Adrenal gland (tissue), 5 donors: ENCODE measurements around the gene UBE2Q2.

ENCODE experiments used
- CTCF ChIP-seq, 6 experiments: fragments of 450-650 bp in 4 of 6; fragments of 200-600 bp in 2 of 6; sonication (generic) in 1 of 6; IDR thresholded peaks; 1 replicate in 5 of 6; 2 replicates in 1 of 6; pipeline versions ENCODE4 v1.5.1 to v1.8.0; 2016 to 2021; ENCODE audit warnings: antibody characterized with exemption in 6 of 6, mild to moderate bottlenecking in 2 of 6, moderate library complexity in 1 of 6
- POLR2A ChIP-seq, 2 donors: fragments of 450-650 bp; IDR thresholded peaks; one replicate each; pipeline ENCODE4 v1.6.1; 2017; ENCODE audit warnings: antibody characterized with exemption in 2 of 2, mild to moderate bottlenecking in 2 of 2, moderate library complexity in 1 of 2
- donor health status: DM: no; HTN: no; CAD: no.

- TF ChIP-seq POLR2A (IDR thresholded peaks at IDR 0.05): no peak
- no peak for TF ChIP-seq CTCF (IDR thresholded peaks at IDR 0.05)
Observed at GRCh38 chr15:75849167-75849566, 5.9 kb downstream of the UBE2Q2 start.
